Measurements from ENCODE around the gene MAGI3.
A peak's percentile ranks its signal among the peaks of the same experiment; 100 is the strongest.

MAGI3 gene

GRCh38 chr1:113389359-113389952, 859 bp upstream of the MAGI3 start:
- no peak for DNase-seq
- Mint-ChIP-seq H3K36me3 (ENCODE audit: low read depth) (no peaks in the 10 kb centered on the region), H3K27ac (peak overlapping the region; percentile 71), H3K4me1 (peaks cover 35% of the 10 kb centered on the region), H3K9me3 (peaks cover 8% of the 10 kb centered on the region), H3K27me3 (ENCODE audit: low read depth, poor library complexity) (peaks cover 6% of the 10 kb centered on the region), H3K4me3 (peak overlapping the region; percentile 84)
- no peak for TF ChIP-seq CTCF (IDR thresholded peaks at IDR 0.05)

- peak; percentile 52 for DNase-seq
- no peaks in the 10 kb centered on the region for H3K36me3 Mint-ChIP-seq (ENCODE audit: low read depth)
- H3K27ac Mint-ChIP-seq, result no peak overlapping the region
- H3K9me3 Mint-ChIP-seq, result peaks cover 8% of the 10 kb centered on the region
- TF ChIP-seq CTCF (IDR thresholded peaks at IDR 0.05), result no peak
- peaks cover 35% of the 10 kb centered on the region for H3K4me1 Mint-ChIP-seq
- peaks cover 3% of the 10 kb centered on the region for H3K27me3 Mint-ChIP-seq (ENCODE audit: low read depth, poor library complexity)
- H3K4me3 Mint-ChIP-seq, result peak overlapping the region; percentile 84
Measured at GRCh38 chr1:113390871-113391648, 745 bp downstream of the MAGI3 start.

- peaks cover 3% of the 10 kb centered on the region for H3K27me3 Mint-ChIP-seq (ENCODE audit: low read depth, poor library complexity)
- no peak for DNase-seq
- H3K4me3 Mint-ChIP-seq, result peak overlapping the region; percentile 84
- no peaks in the 10 kb centered on the region for H3K36me3 Mint-ChIP-seq (ENCODE audit: low read depth)
- peak overlapping the region; percentile 1 for H3K27ac Mint-ChIP-seq
- peaks cover 8% of the 10 kb centered on the region for H3K9me3 Mint-ChIP-seq
- H3K4me1 Mint-ChIP-seq, result peaks cover 35% of the 10 kb centered on the region
- no peak for TF ChIP-seq CTCF (IDR thresholded peaks at IDR 0.05)
Measured at GRCh38 chr1:113391649-113392271, 1.4 kb downstream of the MAGI3 start.

GRCh38 chr1:113392541-113393128, 2.3 kb downstream of the MAGI3 start:
- Mint-ChIP-seq H3K27me3 (ENCODE audit: low read depth, poor library complexity) (peaks cover 3% of the 10 kb centered on the region), H3K27ac (no peak overlapping the region), H3K9me3 (peaks cover 8% of the 10 kb centered on the region), H3K4me3 (peak overlapping the region; percentile 84), H3K4me1 (peaks cover 35% of the 10 kb centered on the region), H3K36me3 (ENCODE audit: low read depth) (no peaks in the 10 kb centered on the region)
- DNase-seq, result no peak
- no peak for TF ChIP-seq CTCF (IDR thresholded peaks at IDR 0.05)

GRCh38 chr1:113394043-113394862, 3.9 kb downstream of the MAGI3 start:
- Mint-ChIP-seq H3K36me3 (ENCODE audit: low read depth) (no peaks in the 10 kb centered on the region), H3K9me3 (no peaks in the 10 kb centered on the region), H3K27ac (no peak overlapping the region), H3K4me1 (peaks cover 25% of the 10 kb centered on the region), H3K4me3 (no peak overlapping the region), H3K27me3 (ENCODE audit: low read depth, poor library complexity) (peaks cover 3% of the 10 kb centered on the region)
- TF ChIP-seq CTCF (IDR thresholded peaks at IDR 0.05), result no peak
- DNase-seq, result no peak

All from nephron progenitor cell (in vitro differentiated cells).